CD14-positive monocyte (primary cell): ENCODE results near the gene TPGS2. TPM values are rescaled to one million over a fixed set of nuclear protein-coding genes. Genes with fewer than 3 reads are reported as not detected.

ENCODE experiments used
- DNase-seq, 3 donors: peaks; one replicate each; pipeline ENCODE4 v3.0.0-alpha.2; 2011 to 2022
- H2AFZ ChIP-seq: 2 replicates; pipeline ENCODE4 v1.6.0; 2012; ENCODE audit warnings: mild to moderate bottlenecking, low read depth, low read length, inconsistent platforms; ENCODE audit not compliant: insufficient read depth, poor library complexity, severe bottlenecking
- H3K27ac ChIP-seq, 2 donors: 1 replicate in 1 of 2; 2 replicates in 1 of 2; pipeline ENCODE4 v1.5.1; 2012 to 2013; ENCODE audit warnings: low read length in 2 of 2, control low read depth in 1 of 2, inconsistent platforms in 1 of 2, low read depth in 1 of 2, mild to moderate bottlenecking in 1 of 2
- H3K27me3 ChIP-seq, 2 donors: one replicate each; pipeline versions ENCODE4 v1.6.0 to v1.6.1; 2011 to 2013; ENCODE audit warnings: low read length in 2 of 2; ENCODE audit not compliant: control insufficient read depth in 2 of 2, insufficient read depth in 2 of 2
- H3K36me3 ChIP-seq, 2 donors: replicated peaks in 1 of 2; 1 replicate in 1 of 2; 2 replicates in 1 of 2; pipeline versions ENCODE4 v1.5.1 to v1.6.1; 2012 to 2013; ENCODE audit warnings: low read length in 2 of 2, control low read depth in 1 of 2, inconsistent platforms in 1 of 2, mild to moderate bottlenecking in 1 of 2; ENCODE audit not compliant: insufficient read depth in 2 of 2, control insufficient read depth in 1 of 2
- H3K4me1 ChIP-seq, 2 donors: 1 replicate in 1 of 2; 2 replicates in 1 of 2; pipeline versions ENCODE4 v1.5.1 to v1.6.1; 2012 to 2013; ENCODE audit warnings: low read length in 2 of 2, control low read depth in 1 of 2, inconsistent platforms in 1 of 2, mild to moderate bottlenecking in 1 of 2, moderate library complexity in 1 of 2; ENCODE audit not compliant: insufficient read depth in 2 of 2, control insufficient read depth in 1 of 2
- H3K4me2 ChIP-seq: replicated peaks from 2 replicates; pipeline ENCODE3; 2012; ENCODE audit warnings: low read length, moderate library complexity, mild to moderate bottlenecking; ENCODE audit not compliant: poor library complexity, severe bottlenecking; ENCODE audit errors: extremely low read depth
- H3K4me3 ChIP-seq, 3 experiments: fragments of 200-600 bp in 1 of 3; sonication (generic) in 1 of 3; replicated peaks in 1 of 3; 1 replicate in 2 of 3; 2 replicates in 1 of 3; pipeline ENCODE4 v1.5.1; 2011 to 2013; ENCODE audit warnings: low read length in 3 of 3, mild to moderate bottlenecking in 3 of 3, control low read depth in 2 of 3, low read depth in 2 of 3, inconsistent platforms in 1 of 3, moderate library complexity in 1 of 3
- H3K79me2 ChIP-seq: 2 replicates; pipeline ENCODE4 v1.6.0; 2012; ENCODE audit warnings: mild to moderate bottlenecking, control low read depth, inconsistent platforms, low read length, moderate library complexity; ENCODE audit not compliant: insufficient read depth
- H3K9ac ChIP-seq: 2 replicates; pipeline ENCODE4 v1.6.0; 2017; ENCODE audit warnings: low read length, mild to moderate bottlenecking; ENCODE audit not compliant: insufficient read depth, poor library complexity, severe bottlenecking
- H3K9me3 ChIP-seq, 2 donors: replicated peaks in 1 of 2; 1 replicate in 1 of 2; 2 replicates in 1 of 2; pipeline versions ENCODE4 v1.5.1 to v1.6.1; 2012 to 2013; ENCODE audit warnings: low read length in 2 of 2, control low read depth in 1 of 2; ENCODE audit not compliant: control insufficient read depth in 1 of 2, insufficient read depth in 1 of 2
- H4K20me1 ChIP-seq: 2 replicates; pipeline ENCODE4 v1.6.0; 2012; ENCODE audit warnings: mild to moderate bottlenecking, low read length, control low read depth, moderate library complexity; ENCODE audit not compliant: insufficient read depth
- H3K27ac Mint-ChIP-seq, 7 donors: one replicate each; pipeline ENCODE4 v1.8.0; 2020; ENCODE audit warnings: mild to moderate bottlenecking in 7 of 7, mixed read lengths in 7 of 7, moderate library complexity in 6 of 7, inconsistent platforms in 2 of 7
- H3K27me3 Mint-ChIP-seq, 3 donors: one replicate each; pipeline ENCODE4 v1.8.0; 2021 to 2022; ENCODE audit warnings: low read depth in 3 of 3, mild to moderate bottlenecking in 3 of 3, mixed read lengths in 3 of 3, moderate library complexity in 3 of 3, inconsistent platforms in 1 of 3
- H3K36me3 Mint-ChIP-seq, 2 donors: one replicate each; pipeline ENCODE4 v1.8.0; 2020; ENCODE audit warnings: mixed read lengths in 2 of 2, inconsistent platforms in 1 of 2, mild to moderate bottlenecking in 1 of 2
- H3K4me1 Mint-ChIP-seq: one replicate; pipeline ENCODE4 v1.8.0; 2020; ENCODE audit warnings: mild to moderate bottlenecking, mixed read lengths
- H3K4me3 Mint-ChIP-seq, 2 donors: one replicate each; pipeline ENCODE4 v1.8.0; 2020; ENCODE audit warnings: mild to moderate bottlenecking in 2 of 2, mixed read lengths in 2 of 2, moderate library complexity in 1 of 2
- H3K9me3 Mint-ChIP-seq, 7 donors: one replicate each; pipeline ENCODE4 v1.8.0; 2020 to 2022; ENCODE audit warnings: mixed read lengths in 7 of 7, mild to moderate bottlenecking in 6 of 7, moderate library complexity in 6 of 7, inconsistent platforms in 2 of 7
- CTCF ChIP-seq: fragments of 200-600 bp; IDR thresholded peaks from one replicate; pipeline ENCODE4 v1.8.0; 2022; ENCODE audit warnings: antibody characterized with exemption, mild to moderate bottlenecking
- WGBS: methylation state at CpG from one replicate; pipeline ENCODE4 v1.1.5; 2013; ENCODE audit warnings: missing lambda C conversion rate; ENCODE audit not compliant: insufficient coverage; 5-methylcytosine and 5-hydroxymethylcytosine counted together
- intact Hi-C, 2 donors: fragments of 100-400 bp; cut with micrococcal nuclease; formaldehyde crosslinking; loops; one replicate each; pipeline versions ENCODE4 v1.15.0 to v1.15.1; 2023
- polyA plus RNA-seq, 3 donors: library from polyadenylated mRNA; depleted of rRNA in 1 of 3; unstranded in 2 of 3; stranded (reverse) in 1 of 3; fragments of 300-500 nt in 2 of 3; fragments of >200 nt in 1 of 3; fragmentation: Illumina TruSeq in 2 of 3; gene quantifications; 1 replicate in 2 of 3; 2 replicates in 1 of 3; pipeline ENCODE4 v1.2.3, GENCODE V29; 2012 to 2021

Gene TPGS2
- polyA plus RNA-seq, 3 donors: 27.6 to 50.1 (median 41.5) TPM

- intact Hi-C loops: no loop called here
- Histone ChIP-seq H3K4me1 (peaks cover 16 to 22% of the 10 kb centered on the region in 2 donors), H3K9ac (no peak overlapping the region), H3K27ac (no peak overlapping the region), H3K4me2 (no peak overlapping the region), H3K79me2 (peaks cover 12% of the 10 kb centered on the region), H3K4me3 (no peak overlapping the region), H3K36me3 (peaks cover 0 to 6% of the 10 kb centered on the region in 2 donors), H4K20me1 (no peaks in the 10 kb centered on the region), H3K9me3 (no peaks in the 10 kb centered on the region), H3K27me3 (no peaks in the 10 kb centered on the region), H2AFZ (no peak overlapping the region)
- TF ChIP-seq CTCF: no peak
- H3K36me3 Mint-ChIP-seq: peaks cover 2 to 10% of the 10 kb centered on the region in 2 donors
- WGBS: 100% methylated on average over 2 of the region's 3 CpGs
- H3K4me1 Mint-ChIP-seq: peaks cover 23% of the 10 kb centered on the region
- peak in 1 of 3 donors; percentile 7 for DNase-seq
- H3K27ac Mint-ChIP-seq: no peak overlapping the region
- peaks cover 0 to 2% (median 2%) of the 10 kb centered on the region in 3 donors for H3K27me3 Mint-ChIP-seq
- H3K4me3 Mint-ChIP-seq: no peak overlapping the region
- H3K9me3 Mint-ChIP-seq: no peaks in the 10 kb centered on the region
Observed at GRCh38 chr18:36826556-36826955, 2.2 kb downstream of the TPGS2 start.

GRCh38 chr18:36825526-36825925 lies 3.3 kb downstream of the TPGS2 start:
- Histone ChIP-seq H4K20me1 (no peaks in the 10 kb centered on the region), H3K9me3 (no peaks in the 10 kb centered on the region), H3K4me3 (no peak overlapping the region), H3K27ac (no peak overlapping the region), H3K4me1 (peaks cover 16 to 22% of the 10 kb centered on the region in 2 donors), H3K79me2 (peaks cover 12% of the 10 kb centered on the region), H2AFZ (no peak overlapping the region), H3K9ac (no peak overlapping the region), H3K36me3 (peaks cover 0 to 6% of the 10 kb centered on the region in 2 donors), H3K27me3 (no peaks in the 10 kb centered on the region), H3K4me2 (no peak overlapping the region)
- no peak for TF ChIP-seq CTCF
- Mint-ChIP-seq H3K27me3 (peaks cover 0 to 2% (median 2%) of the 10 kb centered on the region in 3 donors), H3K9me3 (no peaks in the 10 kb centered on the region), H3K4me1 (peaks cover 23% of the 10 kb centered on the region), H3K27ac (no peak overlapping the region), H3K36me3 (peaks cover 2 to 12% of the 10 kb centered on the region in 2 donors), H3K4me3 (no peak overlapping the region)
- intact Hi-C loops: no loop called here
- no peak for DNase-seq
